ENCODE data around the gene IGSF21. TPM values are rescaled to one million over a fixed set of nuclear protein-coding genes. Genes with fewer than 3 reads are reported as not detected.

IGSF21 gene
- polyA plus RNA-seq, 1 of the 3 experiments (the other 2 are of a cell fraction) = not detected

DNA sequence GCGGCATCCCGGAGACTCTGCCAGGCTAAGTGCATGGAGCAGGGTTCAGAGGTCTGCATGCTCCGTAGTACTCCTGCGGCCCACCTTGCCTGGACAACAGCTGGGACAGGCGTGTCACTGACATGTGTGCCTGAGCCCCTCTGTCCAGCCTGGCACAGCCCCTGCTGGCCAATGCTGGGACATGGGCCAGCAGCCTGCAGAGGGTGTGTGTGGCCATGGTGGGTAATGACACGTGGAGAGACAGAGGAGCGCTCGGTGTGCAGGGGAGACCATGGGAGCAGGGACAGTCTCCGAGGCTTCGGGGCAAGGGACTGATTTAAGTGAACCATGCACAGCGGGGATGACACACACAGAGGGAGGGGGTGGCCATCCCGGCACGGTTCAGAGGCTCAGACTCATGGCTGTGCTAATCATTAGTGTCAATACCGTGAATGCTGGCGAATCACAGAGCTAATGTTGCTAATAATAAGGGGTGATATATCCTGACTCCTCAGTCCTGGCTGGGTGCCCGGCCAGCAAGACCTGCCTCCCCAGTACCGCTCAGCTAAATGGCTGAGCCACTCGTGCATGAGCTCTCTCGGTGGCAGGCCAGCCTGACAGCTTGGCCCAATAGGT is 41.5 kb downstream of the IGSF21 start:
- no peaks in the 10 kb centered on the region for H3K36me3 ChIP-seq (replicated peaks in 1 of 2; ENCODE audit: control insufficient read depth in 1 of 2, insufficient read depth in 2 of 2, low read length in 1 of 2)
- no peaks in the 10 kb centered on the region for H3K27me3 ChIP-seq (ENCODE audit: insufficient read depth)
- DNase-seq = peak; percentile 86
- ChIA-PET CTCF (interaction anchor here (0.6 to 2.2 kb wide), 19 partner anchors 8 to 476 kb away, joined by 3 to 19 read pairs (median 4); partner anchors contain the start of gene IGSF21), POLR2A (interaction anchor here (0.7 to 1.6 kb wide), 2 partner anchors 11 to 25 kb away, joined by 3 to 6 read pairs; no protein-coding TSS in a partner anchor)
- no peak overlapping the region for H3K4me2 ChIP-seq
- H4K20me1 ChIP-seq (ENCODE audit: insufficient read depth) = no peaks in the 10 kb centered on the region
- peak overlapping the region in 1 of 2 experiments; percentile 62; a peak in 2 of 4 replicates for H3K27ac ChIP-seq (ENCODE audit: low read depth in 2 of 2, low read length in 1 of 2)
- no peak overlapping the region for H3K9ac ChIP-seq
- H2AFZ ChIP-seq (ENCODE audit: low read depth) = no peak overlapping the region
- H3K4me3 ChIP-seq (ENCODE audit: low read depth in 2 of 2, low read length in 1 of 2) = no peak overlapping the region; a peak in 1 of 4 replicates
- H3K4me1 ChIP-seq (ENCODE audit: control insufficient read depth in 1 of 2, insufficient read depth in 2 of 2, low read depth in 1 of 2, low read length in 1 of 2) = peaks cover 0 to 17% of the 10 kb centered on the region in 2 experiments; a peak in 2 of 4 replicates
- no peaks in the 10 kb centered on the region for H3K9me3 ChIP-seq
- no peak for TF ChIP-seq RCOR1 (IDR thresholded peaks at IDR 0.05; ENCODE audit: low read length)
- TF ChIP-seq SMC3 (IDR thresholded peaks at IDR 0.05; ENCODE audit: low read depth, low read length) = peak; percentile 18; the same call in 1 of the 2 replicates
- TF ChIP-seq, protein P1, sequence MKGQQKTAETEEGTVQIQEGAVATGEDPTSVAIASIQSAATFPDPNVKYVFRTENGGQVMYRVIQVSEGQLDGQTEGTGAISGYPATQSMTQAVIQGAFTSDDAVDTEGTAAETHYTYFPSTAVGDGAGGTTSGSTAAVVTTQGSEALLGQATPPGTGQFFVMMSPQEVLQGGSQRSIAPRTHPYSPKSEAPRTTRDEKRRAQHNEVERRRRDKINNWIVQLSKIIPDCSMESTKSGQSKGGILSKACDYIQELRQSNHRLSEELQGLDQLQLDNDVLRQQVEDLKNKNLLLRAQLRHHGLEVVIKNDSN (IDR thresholded peaks at IDR 0.05; ENCODE audit: borderline replicate concordance, low read depth) = no peak
- no peak for TF ChIP-seq EZH2phosphoT487 (IDR thresholded peaks at IDR 0.05; ENCODE audit: borderline replicate concordance, low read depth)
- TF ChIP-seq ELF1 (IDR thresholded peaks at IDR 0.05) = no peak
- no peak for TF ChIP-seq TCF12 (IDR thresholded peaks at IDR 0.05)
- no peak for TF ChIP-seq TEAD4 (IDR thresholded peaks at IDR 0.05; ENCODE audit: borderline replicate concordance, insufficient read depth)
- TF ChIP-seq RAD21 (IDR thresholded peaks at IDR 0.05; ENCODE audit: low read length) = peak; percentile 60
- no peak for TF ChIP-seq RXRA (IDR thresholded peaks at IDR 0.05; ENCODE audit: borderline replicate concordance, low read depth)
- no peak for TF ChIP-seq FOXM1 (IDR thresholded peaks at IDR 0.05; ENCODE audit: low read depth)
- no peak for TF ChIP-seq TAF1 (IDR thresholded peaks at IDR 0.05; ENCODE audit: borderline replicate concordance, low read depth, low read length)
- TF ChIP-seq, protein P2, sequence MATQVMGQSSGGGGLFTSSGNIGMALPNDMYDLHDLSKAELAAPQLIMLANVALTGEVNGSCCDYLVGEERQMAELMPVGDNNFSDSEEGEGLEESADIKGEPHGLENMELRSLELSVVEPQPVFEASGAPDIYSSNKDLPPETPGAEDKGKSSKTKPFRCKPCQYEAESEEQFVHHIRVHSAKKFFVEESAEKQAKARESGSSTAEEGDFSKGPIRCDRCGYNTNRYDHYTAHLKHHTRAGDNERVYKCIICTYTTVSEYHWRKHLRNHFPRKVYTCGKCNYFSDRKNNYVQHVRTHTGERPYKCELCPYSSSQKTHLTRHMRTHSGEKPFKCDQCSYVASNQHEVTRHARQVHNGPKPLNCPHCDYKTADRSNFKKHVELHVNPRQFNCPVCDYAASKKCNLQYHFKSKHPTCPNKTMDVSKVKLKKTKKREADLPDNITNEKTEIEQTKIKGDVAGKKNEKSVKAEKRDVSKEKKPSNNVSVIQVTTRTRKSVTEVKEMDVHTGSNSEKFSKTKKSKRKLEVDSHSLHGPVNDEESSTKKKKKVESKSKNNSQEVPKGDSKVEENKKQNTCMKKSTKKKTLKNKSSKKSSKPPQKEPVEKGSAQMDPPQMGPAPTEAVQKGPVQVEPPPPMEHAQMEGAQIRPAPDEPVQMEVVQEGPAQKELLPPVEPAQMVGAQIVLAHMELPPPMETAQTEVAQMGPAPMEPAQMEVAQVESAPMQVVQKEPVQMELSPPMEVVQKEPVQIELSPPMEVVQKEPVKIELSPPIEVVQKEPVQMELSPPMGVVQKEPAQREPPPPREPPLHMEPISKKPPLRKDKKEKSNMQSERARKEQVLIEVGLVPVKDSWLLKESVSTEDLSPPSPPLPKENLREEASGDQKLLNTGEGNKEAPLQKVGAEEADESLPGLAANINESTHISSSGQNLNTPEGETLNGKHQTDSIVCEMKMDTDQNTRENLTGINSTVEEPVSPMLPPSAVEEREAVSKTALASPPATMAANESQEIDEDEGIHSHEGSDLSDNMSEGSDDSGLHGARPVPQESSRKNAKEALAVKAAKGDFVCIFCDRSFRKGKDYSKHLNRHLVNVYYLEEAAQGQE (IDR thresholded peaks at IDR 0.05; ENCODE audit: low read depth, low read length) = no peak
- TF ChIP-seq MXI1 (IDR thresholded peaks at IDR 0.05; ENCODE audit: low read depth, low read length) = peak; percentile 97
- no peak for TF ChIP-seq YY1 (IDR thresholded peaks at IDR 0.05; ENCODE audit: low read depth)
- TF ChIP-seq MEF2A (IDR thresholded peaks at IDR 0.05; ENCODE audit: borderline replicate concordance, low read depth) = no peak
- peak in 1 of 2 experiments; percentile 43; a peak in 1 of 4 replicates for TF ChIP-seq EP300 (IDR thresholded peaks at IDR 0.05; ENCODE audit: borderline replicate concordance in 1 of 2, low read depth in 1 of 2, low read length in 1 of 2)
- TF ChIP-seq RFX5 (IDR thresholded peaks at IDR 0.05; ENCODE audit: low read length) = no peak
- no peak for TF ChIP-seq POLR2AphosphoS5 (IDR thresholded peaks at IDR 0.05; ENCODE audit: low read depth, low read length)
- no peaks in the 10 kb centered on the region for H3F3A ChIP-seq (replicated peaks; ENCODE audit: insufficient read depth)
- WGBS (ENCODE audit: low lambda C conversion rate) = 38% methylated on average over 8 of the region's 19 CpGs
- H3K79me2 ChIP-seq (ENCODE audit: insufficient read depth) = no peaks in the 10 kb centered on the region
- no peaks in the 10 kb centered on the region for H3K9me2 ChIP-seq
